Vagina (tissue), 2 donors: ENCODE measurements around the gene NRXN3. TPM values are rescaled to one million over a fixed set of nuclear protein-coding genes. Genes with fewer than 3 reads are reported as not detected.

Experiments used
- DNase-seq, 2 donors: peaks; one replicate each; pipeline ENCODE4 v3.0.0-alpha.2; 2017; ENCODE audit errors: extremely low spot score in 2 of 2
- H3K27ac ChIP-seq: fragments of 200-600 bp; sonication (generic); one replicate; pipeline ENCODE4 v1.5.1; 2019
- H3K27me3 ChIP-seq: fragments of 200-600 bp; sonication (generic); one replicate; pipeline ENCODE4 v1.5.1; 2019
- H3K36me3 ChIP-seq, 2 donors: fragments of 200-600 bp; sonication (generic); one replicate each; pipeline ENCODE4 v1.5.1; 2017 to 2019
- H3K4me1 ChIP-seq: fragments of 200-600 bp; sonication (generic); one replicate; pipeline ENCODE4 v1.5.1; 2019
- H3K4me3 ChIP-seq, 2 donors: fragments of 200-600 bp; sonication (generic); 1 replicate in 1 of 2; 2 replicates in 1 of 2; pipeline ENCODE4 v1.5.1; 2016 to 2019
- H3K9me3 ChIP-seq: fragments of 200-600 bp; sonication (generic); one replicate; pipeline ENCODE4 v1.5.1; 2019
- CTCF ChIP-seq, 3 experiments: fragments of 450-650 bp in 2 of 3; fragments of 200-600 bp in 1 of 3; sonication (generic) in 1 of 3; IDR thresholded peaks; one replicate each; pipeline ENCODE4 v1.5.1; 2017 to 2019; ENCODE audit warnings: antibody characterized with exemption in 3 of 3, mild to moderate bottlenecking in 2 of 3, moderate library complexity in 2 of 3
- POLR2A ChIP-seq, 2 donors: fragments of 450-650 bp; IDR thresholded peaks; one replicate each; pipeline ENCODE4 v1.6.1; 2017; ENCODE audit warnings: antibody characterized with exemption in 2 of 2, mild to moderate bottlenecking in 2 of 2, moderate library complexity in 2 of 2
- POLR2AphosphoS5 ChIP-seq, 2 donors: sonication (generic); formaldehyde crosslinking; IDR thresholded peaks; one replicate each; pipeline ENCODE4 v1.9.0; 2017; ENCODE audit warnings: antibody characterized with exemption in 2 of 2, mild to moderate bottlenecking in 2 of 2, low read depth in 1 of 2; ENCODE audit not compliant: insufficient read depth in 1 of 2
- intact Hi-C: fragments of 100-400 bp; cut with DNase I; formaldehyde crosslinking; loops from one replicate; pipeline ENCODE4 v1.15.1; 2023
- total RNA-seq: library from RNA; depleted of rRNA; stranded (reverse); fragments of >200 nt; gene quantifications from one replicate; pipeline ENCODE4 v1.2.3, GENCODE V29; 2016

Gene NRXN3
- total RNA-seq, 1 donor from 2014 or later, result 4.7 TPM

DNA sequence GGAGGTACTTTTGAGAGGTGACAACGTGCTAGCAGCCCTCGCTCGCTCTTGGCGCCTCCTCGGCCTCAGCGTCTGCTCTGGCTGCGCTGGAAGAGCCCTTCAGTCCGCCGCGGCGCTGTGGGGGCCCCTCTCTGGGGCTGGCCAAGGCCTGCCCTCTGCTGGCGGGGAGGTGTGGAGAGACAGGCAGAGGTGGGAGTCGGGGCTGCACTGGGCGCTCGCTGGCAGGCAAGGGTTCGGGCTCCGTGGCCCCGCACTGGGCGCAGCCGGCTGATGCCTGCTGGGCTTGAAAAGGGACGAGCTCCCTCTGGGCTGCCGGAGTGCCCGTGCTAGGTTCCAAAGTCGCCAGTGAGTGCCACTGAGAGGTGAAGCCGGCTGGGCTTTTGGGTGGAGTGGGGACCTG, 1461.1 kb downstream of the NRXN3 start:
- no peak for DNase-seq
- Histone ChIP-seq H3K4me3 (no peak overlapping the region), H3K27ac (no peak overlapping the region), H3K9me3 (no peaks in the 10 kb centered on the region), H3K36me3 (no peaks in the 10 kb centered on the region), H3K4me1 (no peaks in the 10 kb centered on the region), H3K27me3 (no peaks in the 10 kb centered on the region)
- no peak for TF ChIP-seq CTCF (IDR thresholded peaks at IDR 0.05)
- no peak for TF ChIP-seq POLR2A (IDR thresholded peaks at IDR 0.05)
- TF ChIP-seq POLR2AphosphoS5 (IDR thresholded peaks at IDR 0.05; ENCODE audit: insufficient read depth in 1 of 2, low read depth in 1 of 2), result no peak
- intact Hi-C loops, result no loop called here

DNA sequence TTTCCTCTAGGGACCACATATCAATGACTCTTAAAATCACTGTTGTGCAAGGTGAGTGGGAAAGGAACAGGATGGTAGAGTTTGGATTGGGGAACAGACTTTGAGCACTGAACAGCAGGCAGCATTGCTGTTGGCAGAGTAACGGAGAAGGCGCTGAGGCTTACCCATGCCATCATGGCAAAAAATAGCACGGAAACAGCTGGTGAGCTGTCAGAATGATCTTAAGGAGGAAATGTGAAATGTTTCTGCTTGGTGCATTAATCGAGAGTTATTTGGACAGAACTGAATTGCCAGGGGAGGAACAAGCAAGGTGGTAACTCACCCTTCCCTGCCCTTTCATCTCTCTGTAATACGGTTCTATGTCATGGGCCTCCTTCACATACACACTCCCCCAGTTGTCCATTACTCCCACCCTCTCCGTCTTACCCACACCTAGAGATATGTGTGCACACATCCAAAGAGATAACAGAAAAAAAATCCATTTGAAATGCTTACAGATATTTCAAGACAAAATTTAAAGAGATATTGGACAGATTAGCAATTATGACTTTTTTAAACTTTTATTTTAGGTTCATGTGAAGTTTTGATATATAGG, 1468.6 kb downstream of the NRXN3 start:
- TF ChIP-seq POLR2AphosphoS5 (IDR thresholded peaks at IDR 0.05; ENCODE audit: insufficient read depth in 1 of 2, low read depth in 1 of 2) (no peak), CTCF (IDR thresholded peaks at IDR 0.05) (no peak), POLR2A (IDR thresholded peaks at IDR 0.05) (no peak)
- no peaks in the 10 kb centered on the region for H3K9me3 ChIP-seq
- no peaks in the 10 kb centered on the region for H3K4me1 ChIP-seq
- H3K27me3 ChIP-seq, result no peaks in the 10 kb centered on the region
- no peak overlapping the region for H3K4me3 ChIP-seq
- no peak overlapping the region for H3K27ac ChIP-seq
- intact Hi-C loops, result no loop called here
- no peak for DNase-seq
- no peaks in the 10 kb centered on the region for H3K36me3 ChIP-seq

DNA sequence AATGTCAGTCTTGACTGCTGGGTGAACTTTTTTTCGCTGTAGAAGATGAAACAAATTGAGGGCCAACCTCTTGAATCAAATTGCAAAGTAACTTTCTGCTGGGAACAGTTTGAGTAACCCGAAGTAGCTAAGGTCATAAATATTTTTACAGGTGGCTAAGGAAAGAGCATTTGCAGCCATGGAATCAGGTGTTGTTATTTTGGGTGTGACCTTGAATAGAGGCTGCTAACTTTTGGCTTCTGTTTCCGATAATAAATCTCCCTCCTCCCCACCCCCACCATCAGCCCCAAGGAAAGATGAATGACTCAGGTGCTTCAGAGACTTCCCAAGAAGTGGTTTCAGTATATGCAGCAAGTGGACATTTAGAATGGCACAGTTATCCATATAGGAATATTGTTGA, 1469.4 kb downstream of the NRXN3 start:
- H3K36me3 ChIP-seq, result no peaks in the 10 kb centered on the region
- DNase-seq, result no peak
- H3K27ac ChIP-seq, result no peak overlapping the region
- intact Hi-C loops, result no loop called here
- H3K9me3 ChIP-seq, result no peaks in the 10 kb centered on the region
- no peak for TF ChIP-seq CTCF (IDR thresholded peaks at IDR 0.05)
- no peak for TF ChIP-seq POLR2A (IDR thresholded peaks at IDR 0.05)
- TF ChIP-seq POLR2AphosphoS5 (IDR thresholded peaks at IDR 0.05; ENCODE audit: insufficient read depth in 1 of 2, low read depth in 1 of 2), result no peak
- H3K27me3 ChIP-seq, result no peaks in the 10 kb centered on the region
- H3K4me3 ChIP-seq, result no peak overlapping the region
- no peaks in the 10 kb centered on the region for H3K4me1 ChIP-seq

DNA sequence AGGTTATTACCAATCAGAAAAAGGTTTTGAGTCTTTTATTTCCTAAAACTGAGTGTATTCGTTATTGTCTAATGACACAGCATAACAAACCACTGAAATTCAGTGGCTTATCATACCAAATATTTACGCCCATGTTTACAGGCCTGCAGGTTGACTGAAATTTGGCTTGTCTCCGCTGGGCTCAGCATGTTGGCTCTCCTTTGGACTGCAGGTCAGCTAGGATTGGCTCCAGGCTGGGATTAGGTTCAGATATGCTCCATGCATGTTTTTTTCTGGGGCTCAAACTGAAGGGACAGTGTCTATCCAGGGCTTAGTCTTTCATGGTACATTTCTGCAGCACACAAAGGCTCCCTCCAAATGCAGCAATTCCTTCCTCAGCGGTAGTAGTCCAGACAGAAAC, 1471.2 kb downstream of the NRXN3 start:
- Histone ChIP-seq H3K27me3 (no peaks in the 10 kb centered on the region), H3K4me1 (no peaks in the 10 kb centered on the region), H3K4me3 (no peak overlapping the region), H3K27ac (no peak overlapping the region), H3K9me3 (no peaks in the 10 kb centered on the region), H3K36me3 (no peaks in the 10 kb centered on the region)
- DNase-seq, result no peak
- intact Hi-C loops, result no loop called here
- TF ChIP-seq POLR2AphosphoS5 (IDR thresholded peaks at IDR 0.05; ENCODE audit: insufficient read depth in 1 of 2, low read depth in 1 of 2), result no peak
- TF ChIP-seq POLR2A (IDR thresholded peaks at IDR 0.05), result no peak
- TF ChIP-seq CTCF (IDR thresholded peaks at IDR 0.05), result no peak

DNA sequence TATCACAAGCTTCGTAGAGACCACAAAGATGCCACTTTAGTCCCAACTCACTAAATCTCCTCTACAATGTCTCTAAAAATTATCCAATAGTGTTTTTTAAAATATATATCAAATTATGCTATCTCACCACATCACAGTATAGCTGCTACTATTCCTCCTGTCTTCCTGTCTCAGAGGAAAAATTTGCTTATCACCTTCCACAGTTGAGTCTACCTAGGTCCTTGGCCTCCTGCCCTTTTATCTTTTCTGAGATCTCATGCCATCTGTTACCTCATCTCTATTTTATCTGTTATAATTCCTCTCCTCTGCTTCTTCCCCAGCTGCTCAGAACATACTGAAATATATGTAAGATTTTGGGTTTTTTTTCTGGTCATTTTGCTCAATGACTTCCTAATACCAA, 1473.0 kb downstream of the NRXN3 start:
- TF ChIP-seq POLR2A (IDR thresholded peaks at IDR 0.05), result no peak
- TF ChIP-seq CTCF (IDR thresholded peaks at IDR 0.05), result no peak
- no peak for TF ChIP-seq POLR2AphosphoS5 (IDR thresholded peaks at IDR 0.05; ENCODE audit: insufficient read depth in 1 of 2, low read depth in 1 of 2)
- H3K9me3 ChIP-seq, result no peaks in the 10 kb centered on the region
- no peaks in the 10 kb centered on the region for H3K27me3 ChIP-seq
- H3K27ac ChIP-seq, result no peak overlapping the region
- no peak overlapping the region for H3K4me3 ChIP-seq
- H3K36me3 ChIP-seq, result no peaks in the 10 kb centered on the region
- intact Hi-C loops, result no loop called here
- no peak for DNase-seq
- no peaks in the 10 kb centered on the region for H3K4me1 ChIP-seq
